Measurements from ENCODE around the gene MXD1. TPM values are rescaled to one million over a fixed set of nuclear protein-coding genes. Genes with fewer than 3 reads are reported as not detected.

The MXD1 gene
- total and polyA plus RNA-seq, 9 of the 15 experiments (the other 6 are each of a cell fraction or from before 2014, with no cell fraction given), result 6.7 to 35.9 (median 11.0) TPM

GRCh38 chr2:69933839-69934613, 19.1 kb downstream of the MXD1 start (continued):
- TF ChIP-seq ZFP91 (CRISPR knock-in tag; IDR thresholded peaks at IDR 0.05), result no peak
- TF ChIP-seq GATAD2A (IDR thresholded peaks at IDR 0.05), result no peak
- no peak for TF ChIP-seq CHD2 (IDR thresholded peaks at IDR 0.05; ENCODE audit: low read depth, low read length)
- TF ChIP-seq ESRRA (IDR thresholded peaks at IDR 0.05; ENCODE audit: borderline replicate concordance, low read depth), result no peak
- peak; percentile 28 to 48; a peak in 1 of 4 replicates for TF ChIP-seq MAZ (CRISPR knock-in tag; conservative IDR thresholded peaks at IDR 0.05 in 1 of 2, IDR thresholded peaks at IDR 0.05 in 1 of 2)
- no peak for TF ChIP-seq KLF10 (CRISPR knock-in tag; IDR thresholded peaks at IDR 0.05)
- TF ChIP-seq ETV5 (CRISPR knock-in tag; IDR thresholded peaks at IDR 0.05; ENCODE audit: low read depth), result no peak
- TF ChIP-seq HBP1 (CRISPR knock-in tag; IDR thresholded peaks at IDR 0.05), result no peak
- TF ChIP-seq POLR2H (tag; IDR thresholded peaks at IDR 0.05; ENCODE audit: low read depth), result peak; percentile 81; the same call in 1 of the 2 replicates
- no peak for TF ChIP-seq THRAP3 (IDR thresholded peaks at IDR 0.05; ENCODE audit: borderline replicate concordance)
- no peak for TF ChIP-seq CBX1 (IDR thresholded peaks at IDR 0.05; ENCODE audit: low read depth)
- TF ChIP-seq TAF9B (IDR thresholded peaks at IDR 0.05; ENCODE audit: partially characterized antibody), result peak; percentile 60
- TF ChIP-seq MXI1 (IDR thresholded peaks at IDR 0.05; ENCODE audit: low read depth, low read length), result no peak
- TF ChIP-seq ZNF431 (CRISPR knock-in tag; IDR thresholded peaks at IDR 0.05), result no peak
- TF ChIP-seq AFF4 (CRISPR knock-in tag; IDR thresholded peaks at IDR 0.05), result 0 out of 2 replicates have a peak, but pooled peaks have one; percentile 49
- TF ChIP-seq ZNF445 (CRISPR knock-in tag; IDR thresholded peaks at IDR 0.05; ENCODE audit: low read depth), result no peak
- TF ChIP-seq TCF3 (CRISPR knock-in tag; IDR thresholded peaks at IDR 0.05), result 0 out of 2 replicates have a peak, but pooled peaks have one; percentile 37
- peak in 1 of 2 experiments; percentile 42; a peak in 1 of 4 replicates for TF ChIP-seq TBL1XR1 (IDR thresholded peaks at IDR 0.05; ENCODE audit: low read length in 2 of 2)
- no peak for TF ChIP-seq KLF1 (tag; IDR thresholded peaks at IDR 0.05)
- TF ChIP-seq HEY1 (CRISPR knock-in tag; IDR thresholded peaks at IDR 0.05; ENCODE audit: borderline replicate concordance), result no peak
- TF ChIP-seq CEBPG (CRISPR knock-in tag; IDR thresholded peaks at IDR 0.05), result peak; percentile 85
- TF ChIP-seq CEBPG (tag; conservative IDR thresholded peaks at IDR 0.05 in 1 of 2, IDR thresholded peaks at IDR 0.05 in 1 of 2), result peak; percentile 92 to 95

Measured in K562 (cell line).